SK-N-SH (cell line): ENCODE measurements around the gene GOLPH3L.

Experiments
- CTCF ChIP-seq: fragments of 200-600 bp; sonication (generic); IDR thresholded peaks from 2 replicates; pipeline ENCODE4 v1.6.1; 2017; ENCODE audit warnings: antibody characterized with exemption, mild to moderate bottlenecking, moderate library complexity
- FOXJ3 ChIP-seq: sonication (generic); formaldehyde crosslinking; IDR thresholded peaks from 2 replicates; pipeline ENCODE4 v1.5.1; 2020; ENCODE audit warnings: mild to moderate bottlenecking, missing genetic modification reagents

GRCh38 chr1:150613061-150613920, 83.7 kb downstream of the GOLPH3L start:
- TF ChIP-seq CTCF = no peak
- TF ChIP-seq FOXJ3 (CRISPR knock-in tag) = no peak
